Endodermal cell (in vitro differentiated cells): Measurements from ENCODE around the gene IL17A. TPM values are rescaled to one million over a fixed set of nuclear protein-coding genes. Genes with fewer than 3 reads are reported as not detected.

Source experiments
- DNase-seq: peaks from one replicate; pipeline ENCODE4 v3.0.0-alpha.2; 2017
- H3K27ac ChIP-seq: 2 replicates; pipeline ENCODE4 v1.5.1; 2013; ENCODE audit warnings: mild to moderate bottlenecking, low read depth, low read length, moderate library complexity
- H3K27me3 ChIP-seq: 2 replicates; pipeline ENCODE4 v1.6.1; 2013; ENCODE audit warnings: mild to moderate bottlenecking, low read length, moderate library complexity; ENCODE audit not compliant: insufficient read depth, control insufficient read depth, poor library complexity, severe bottlenecking
- H3K36me3 ChIP-seq: 2 replicates; pipeline ENCODE4 v1.7.0; 2013; ENCODE audit warnings: mild to moderate bottlenecking, low read length, moderate library complexity; ENCODE audit not compliant: control insufficient read depth, insufficient read depth
- H3K4me1 ChIP-seq: one replicate; pipeline ENCODE4 v1.7.0; 2013; ENCODE audit warnings: low read length; ENCODE audit not compliant: control insufficient read depth, insufficient read depth
- H3K4me3 ChIP-seq: 2 replicates; pipeline ENCODE4 v1.5.1; 2013; ENCODE audit warnings: mild to moderate bottlenecking, low read length, moderate library complexity
- H3K9ac ChIP-seq: 2 replicates; pipeline ENCODE4 v1.6.1; 2013; ENCODE audit warnings: mild to moderate bottlenecking, low read length, moderate library complexity; ENCODE audit not compliant: poor library complexity, severe bottlenecking; ENCODE audit errors: extremely low read depth
- H3K9me3 ChIP-seq: 2 replicates; pipeline ENCODE4 v1.6.1; 2013; ENCODE audit warnings: mild to moderate bottlenecking, low read length, moderate library complexity; ENCODE audit not compliant: control insufficient read depth
- H3K27ac Mint-ChIP-seq: 2 replicates; pipeline ENCODE4 v1.8.0; 2020; ENCODE audit warnings: mixed read lengths
- H3K27me3 Mint-ChIP-seq: 2 replicates; pipeline ENCODE4 v1.8.0; 2021; ENCODE audit warnings: mild to moderate bottlenecking, mixed read lengths; ENCODE audit not compliant: insufficient read depth
- H3K36me3 Mint-ChIP-seq: 2 replicates; pipeline ENCODE4 v1.8.0; 2020; ENCODE audit warnings: low read depth, mixed read lengths
- H3K4me1 Mint-ChIP-seq: 2 replicates; pipeline ENCODE4 v1.8.0; 2020; ENCODE audit warnings: mixed read lengths
- H3K4me3 Mint-ChIP-seq: 2 replicates; pipeline ENCODE4 v1.8.0; 2020; ENCODE audit warnings: mild to moderate bottlenecking, moderate library complexity, mixed read lengths
- H3K9me3 Mint-ChIP-seq: 2 replicates; pipeline ENCODE4 v1.8.0; 2020; ENCODE audit warnings: mild to moderate bottlenecking, mixed read lengths
- WGBS, 2 experiments: methylation state at CpG; one replicate each; pipeline versions ENCODE4 v1.1.5 to v1.1.7; 2013; ENCODE audit warnings: missing lambda C conversion rate in 2 of 2, mixed read lengths in 1 of 2; ENCODE audit not compliant: insufficient coverage in 1 of 2, insufficient read length in 1 of 2; 5-methylcytosine and 5-hydroxymethylcytosine counted together
- total RNA-seq, 2 donors: library from RNA; stranded (reverse); fragmentation: NEBNext Ultra II Directional in 1 of 2; extraction: Animal tissue kit (Norgen Biotek cat#: 25700) in 1 of 2; gene quantifications; 2 replicates in 1 of 2; 3 replicates in 1 of 2; pipeline ENCODE4 v1.2.1, GENCODE V29; 2021
- TF ChIP-seq, protein P1 (sequence below): fragments of 200-600 bp; sonication (generic); conservative IDR thresholded peaks from 2 replicates; pipeline ENCODE4 v1.5.0; 2021; ENCODE audit warnings: antibody characterized with exemption, mild to moderate bottlenecking

IL17A gene
- total RNA-seq, 2 donors from 2014 or later: not detected

DNA sequence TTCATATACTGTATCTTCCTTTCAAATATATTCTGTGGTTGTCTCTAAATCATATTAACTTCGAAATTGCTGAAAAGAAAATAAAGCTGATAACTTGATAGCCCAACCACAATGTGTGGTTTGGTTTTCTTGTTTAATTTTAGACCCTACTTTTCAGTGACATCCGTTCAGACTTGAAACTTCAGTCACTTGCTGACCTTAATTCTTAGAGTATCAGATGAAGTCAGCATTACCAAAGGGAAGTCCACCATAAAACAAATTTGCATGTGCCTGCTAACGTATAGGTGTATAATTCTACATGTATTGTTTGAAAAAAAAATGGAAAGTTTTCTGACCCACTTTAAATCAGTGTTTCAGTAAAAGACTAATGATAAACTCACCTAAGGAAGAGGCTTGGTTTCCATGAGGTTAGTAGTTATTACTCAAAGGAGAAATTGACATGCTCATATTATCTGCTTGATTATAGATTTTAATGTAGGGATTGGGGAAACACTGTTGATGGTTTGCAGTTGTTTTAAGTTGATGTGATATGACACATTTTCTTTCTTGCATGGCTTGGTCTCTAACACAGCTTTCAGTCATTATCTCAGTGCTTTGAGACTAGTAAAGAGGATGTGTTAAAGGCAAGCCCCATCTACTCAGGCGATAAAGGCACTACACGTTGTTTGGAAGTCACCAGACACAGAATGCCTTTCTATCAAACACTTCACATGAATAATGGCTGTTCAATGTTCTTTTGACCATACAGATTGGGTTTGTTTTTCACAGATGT lies 5.2 kb upstream of the IL17A start:
- H3K4me1 ChIP-seq: no peaks in the 10 kb centered on the region
- H3K9ac ChIP-seq: no peak overlapping the region
- Mint-ChIP-seq H3K9me3 (no peaks in the 10 kb centered on the region), H3K27me3 (no peaks in the 10 kb centered on the region), H3K4me1 (no peaks in the 10 kb centered on the region), H3K36me3 (no peaks in the 10 kb centered on the region), H3K4me3 (no peak overlapping the region), H3K27ac (no peak overlapping the region)
- TF ChIP-seq, protein P1, sequence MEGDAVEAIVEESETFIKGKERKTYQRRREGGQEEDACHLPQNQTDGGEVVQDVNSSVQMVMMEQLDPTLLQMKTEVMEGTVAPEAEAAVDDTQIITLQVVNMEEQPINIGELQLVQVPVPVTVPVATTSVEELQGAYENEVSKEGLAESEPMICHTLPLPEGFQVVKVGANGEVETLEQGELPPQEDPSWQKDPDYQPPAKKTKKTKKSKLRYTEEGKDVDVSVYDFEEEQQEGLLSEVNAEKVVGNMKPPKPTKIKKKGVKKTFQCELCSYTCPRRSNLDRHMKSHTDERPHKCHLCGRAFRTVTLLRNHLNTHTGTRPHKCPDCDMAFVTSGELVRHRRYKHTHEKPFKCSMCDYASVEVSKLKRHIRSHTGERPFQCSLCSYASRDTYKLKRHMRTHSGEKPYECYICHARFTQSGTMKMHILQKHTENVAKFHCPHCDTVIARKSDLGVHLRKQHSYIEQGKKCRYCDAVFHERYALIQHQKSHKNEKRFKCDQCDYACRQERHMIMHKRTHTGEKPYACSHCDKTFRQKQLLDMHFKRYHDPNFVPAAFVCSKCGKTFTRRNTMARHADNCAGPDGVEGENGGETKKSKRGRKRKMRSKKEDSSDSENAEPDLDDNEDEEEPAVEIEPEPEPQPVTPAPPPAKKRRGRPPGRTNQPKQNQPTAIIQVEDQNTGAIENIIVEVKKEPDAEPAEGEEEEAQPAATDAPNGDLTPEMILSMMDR: no peak
- no peaks in the 10 kb centered on the region for H3K27me3 ChIP-seq
- no peak overlapping the region for H3K4me3 ChIP-seq
- 90 to 91% methylated on average over 3 to 5 of the region's 5 CpGs for WGBS, 2 experiments
- no peaks in the 10 kb centered on the region for H3K36me3 ChIP-seq
- no peaks in the 10 kb centered on the region for H3K9me3 ChIP-seq
- H3K27ac ChIP-seq: no peak overlapping the region
- no peak for DNase-seq

DNA sequence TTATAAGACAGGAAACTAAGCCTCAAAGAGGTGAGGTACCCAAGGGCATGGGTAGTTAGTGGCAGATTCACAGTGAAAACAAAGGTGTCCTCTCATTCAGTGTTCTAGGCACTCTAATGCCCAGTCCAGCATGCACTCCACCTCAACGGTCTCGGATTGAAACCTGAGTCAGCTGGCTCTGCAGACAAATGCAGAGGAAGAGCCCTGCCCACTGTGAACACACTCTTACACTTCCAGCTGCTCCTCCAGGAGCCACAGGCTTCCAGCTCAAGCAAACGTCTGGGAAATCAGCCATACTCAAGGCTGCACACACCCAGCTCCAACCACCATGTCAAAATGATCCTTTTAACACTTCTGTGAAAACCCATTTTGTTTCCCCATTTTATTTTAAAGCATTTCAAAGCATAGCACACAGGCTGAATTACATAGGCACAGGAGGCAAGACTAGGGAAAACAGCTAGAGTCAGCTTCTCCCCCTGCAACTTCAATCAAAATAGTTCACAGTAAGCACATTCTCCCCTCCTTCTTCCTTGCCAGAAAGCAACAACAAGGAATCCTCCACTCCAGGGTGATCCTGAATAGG lies 3.0 kb upstream of the IL17A start:
- WGBS, 2 experiments: 51 to 64% methylated on average over 3 of the region's 3 CpGs

DNA sequence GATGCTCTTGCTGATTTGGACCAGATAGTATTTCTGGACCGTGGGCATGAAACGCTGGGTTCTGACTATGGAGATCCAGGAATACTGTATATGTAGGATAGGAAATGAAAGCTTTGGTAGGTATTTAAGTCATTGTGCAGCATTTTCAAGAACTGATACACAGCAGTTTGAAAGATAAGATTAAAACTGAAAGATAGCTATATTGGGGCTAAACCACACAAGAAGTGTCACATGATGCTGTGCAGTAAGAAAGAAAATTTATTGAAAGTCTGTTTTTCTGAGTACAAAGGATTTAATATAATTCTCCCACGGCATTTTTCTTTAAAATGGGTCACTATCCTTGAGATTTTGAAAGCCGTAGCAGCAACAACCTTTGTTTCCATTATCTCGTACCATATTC lies 305 bp downstream of the IL17A start:
- Histone ChIP-seq H3K4me3 (no peak overlapping the region), H3K36me3 (no peaks in the 10 kb centered on the region), H3K4me1 (no peaks in the 10 kb centered on the region), H3K27ac (no peak overlapping the region), H3K9ac (no peak overlapping the region), H3K9me3 (no peaks in the 10 kb centered on the region), H3K27me3 (no peaks in the 10 kb centered on the region)
- no peaks in the 10 kb centered on the region for H3K9me3 Mint-ChIP-seq
- no peak overlapping the region for H3K4me3 Mint-ChIP-seq
- TF ChIP-seq, protein P1: no peak
- H3K27me3 Mint-ChIP-seq: no peaks in the 10 kb centered on the region
- H3K27ac Mint-ChIP-seq: no peak overlapping the region
- WGBS, 2 experiments: 87 to 96% methylated on average over 3 to 4 of the region's 5 CpGs
- no peaks in the 10 kb centered on the region for H3K4me1 Mint-ChIP-seq
- no peak for DNase-seq
- no peaks in the 10 kb centered on the region for H3K36me3 Mint-ChIP-seq

More for the DNA sequence above, 3.0 kb upstream of the IL17A start:
- no peaks in the 10 kb centered on the region for H3K36me3 Mint-ChIP-seq
- H3K27ac Mint-ChIP-seq: no peak overlapping the region
- no peaks in the 10 kb centered on the region for H3K4me1 ChIP-seq
- H3K27me3 Mint-ChIP-seq: no peaks in the 10 kb centered on the region
- H3K9me3 ChIP-seq: no peaks in the 10 kb centered on the region
- no peaks in the 10 kb centered on the region for H3K4me1 Mint-ChIP-seq
- no peak for DNase-seq
- no peak overlapping the region for H3K4me3 ChIP-seq
- TF ChIP-seq, protein P1: no peak
- no peak overlapping the region for H3K9ac ChIP-seq
- no peak overlapping the region for H3K27ac ChIP-seq
- no peak overlapping the region for H3K4me3 Mint-ChIP-seq
- H3K36me3 ChIP-seq: no peaks in the 10 kb centered on the region
- H3K27me3 ChIP-seq: no peaks in the 10 kb centered on the region
- H3K9me3 Mint-ChIP-seq: no peaks in the 10 kb centered on the region
